AG10803 (cell line): Measurements from ENCODE around the gene YWHAH.

Experiments
- DNase-seq: peaks from one replicate; pipeline ENCODE4 v3.0.0; 2010; ENCODE audit warnings: low read depth
- H3K4me3 ChIP-seq: 2 replicates; pipeline ENCODE4 v1.5.1; 2011; ENCODE audit warnings: mild to moderate bottlenecking, low read length, control low read depth
- CTCF ChIP-seq: conservative IDR thresholded peaks from 2 replicates; pipeline ENCODE4 v1.5.1; 2011; ENCODE audit warnings: mild to moderate bottlenecking, low read length, control low read depth, inconsistent platforms

Gene YWHAH

GRCh38 chr22:31932863-31933262 is 11.5 kb upstream of the YWHAH start:
- DNase-seq = peak; percentile 39
- TF ChIP-seq CTCF = no peak
- H3K4me3 ChIP-seq = no peak overlapping the region

- no peak overlapping the region for H3K4me3 ChIP-seq
- TF ChIP-seq CTCF = no peak
- no peak for DNase-seq
Observed at GRCh38 chr22:31933406-31933805, 10.9 kb upstream of the YWHAH start.

- no peak for TF ChIP-seq CTCF
- no peak overlapping the region for H3K4me3 ChIP-seq
- no peak for DNase-seq
Observed at GRCh38 chr22:31933816-31934482, 10.4 kb upstream of the YWHAH start.

GRCh38 chr22:31935961-31936635 is 8.2 kb upstream of the YWHAH start:
- no peak for TF ChIP-seq CTCF
- no peak overlapping the region for H3K4me3 ChIP-seq
- no peak for DNase-seq

GRCh38 chr22:31937341-31937740 is 7.0 kb upstream of the YWHAH start:
- TF ChIP-seq CTCF = no peak
- no peak for DNase-seq
- H3K4me3 ChIP-seq = no peak overlapping the region

GRCh38 chr22:31938296-31938695 is 6.0 kb upstream of the YWHAH start:
- no peak for TF ChIP-seq CTCF
- no peak overlapping the region for H3K4me3 ChIP-seq
- DNase-seq = no peak

GRCh38 chr22:31940506-31940905 is 3.8 kb upstream of the YWHAH start:
- H3K4me3 ChIP-seq = no peak overlapping the region
- TF ChIP-seq CTCF = no peak
- DNase-seq = no peak
